T-helper 2 cell treated with Interferon-gamma antibody and Interleukin-4, amounts not matched to agents 5 μg/mL and 100 μg/mL, for 36 hours (primary cell): Measurements from ENCODE around the gene SCART1.
A peak's percentile ranks its signal among the peaks of the same experiment; 100 is the strongest.
"Not testable (repeated sequence)": the region's sequence is repeated elsewhere in the genome, so short reads cannot be mapped to it uniquely, and the experiment has no call there.

ENCODE experiments used
- DNase-seq: peaks from one replicate; pipeline ENCODE4 v3.0.0; 2021; ENCODE audit warnings: low spot score
- H3K27ac Mint-ChIP-seq: one replicate; pipeline ENCODE4 v1.8.0; 2021; ENCODE audit warnings: mild to moderate bottlenecking, mixed read lengths
- H3K27me3 Mint-ChIP-seq: one replicate; pipeline ENCODE4 v1.8.0; 2021; ENCODE audit warnings: low read depth, mixed read lengths
- H3K36me3 Mint-ChIP-seq: one replicate; pipeline ENCODE4 v1.8.0; 2021; ENCODE audit warnings: low read depth, mixed read lengths
- H3K4me1 Mint-ChIP-seq: one replicate; pipeline ENCODE4 v1.8.0; 2021; ENCODE audit warnings: low read depth, mixed read lengths
- H3K4me3 Mint-ChIP-seq: one replicate; pipeline ENCODE4 v1.8.0; 2022; ENCODE audit warnings: mild to moderate bottlenecking, moderate library complexity, mixed read lengths
- H3K9me3 Mint-ChIP-seq: one replicate; pipeline ENCODE4 v1.8.0; 2021; ENCODE audit warnings: mixed read lengths

Gene SCART1

GRCh38 chr10:133453516-133454203 is at the start of gene SCART1:
SCART1 (plus strand) TSS chr10:133453945; CDS start chr10:133453998, 53 bp downstream.
- peaks cover 2% of the 10 kb centered on the region for H3K27me3 Mint-ChIP-seq
- no peaks in the 10 kb centered on the region for H3K36me3 Mint-ChIP-seq
- peaks cover 9% of the 10 kb centered on the region for H3K9me3 Mint-ChIP-seq
- no peak within 1 kb of the TSS for H3K27ac Mint-ChIP-seq
- no peak for DNase-seq
- H3K4me1 Mint-ChIP-seq = no peaks in the 10 kb centered on the region
- H3K4me3 Mint-ChIP-seq = no peak within 1 kb of the TSS

- Mint-ChIP-seq H3K27ac (no peak overlapping the region), H3K27me3 (no peaks in the 10 kb centered on the region), H3K4me1 (peaks cover 36% of the 10 kb centered on the region)
Observed at GRCh38 chr10:133405272-133405671, 48.5 kb upstream of the SCART1 start.

DNA sequence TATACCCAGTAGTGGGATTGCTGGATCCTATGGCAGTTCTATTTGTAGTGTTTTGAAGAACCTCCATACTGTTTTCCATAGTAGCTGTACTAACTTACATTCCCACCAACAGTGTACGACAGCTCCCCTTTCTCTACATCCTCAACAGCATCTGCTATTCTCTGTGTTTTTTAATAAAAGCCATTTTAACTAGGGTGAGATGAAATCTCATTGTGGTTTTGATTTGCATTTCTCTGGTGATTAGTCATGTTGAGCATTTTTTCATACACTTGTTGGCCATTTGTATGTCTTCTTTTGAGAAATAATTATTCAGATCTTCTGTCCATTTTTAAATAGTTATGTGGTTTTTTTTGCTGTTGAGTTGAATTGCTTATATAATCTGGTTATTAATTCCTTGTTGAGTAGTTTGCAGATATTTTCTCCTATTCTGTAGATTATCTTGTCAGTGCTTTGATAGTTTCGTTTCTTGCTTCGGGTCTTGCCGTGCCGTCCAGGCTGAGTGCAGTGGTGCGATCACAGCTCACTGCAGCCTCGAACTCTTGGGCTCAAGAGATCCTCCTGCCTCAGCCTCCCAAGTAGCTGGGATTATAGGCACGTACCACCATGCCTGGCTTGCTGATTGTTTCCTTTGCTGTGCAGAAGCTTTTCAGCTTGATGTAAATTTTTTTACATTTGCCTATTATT is 47.8 kb upstream of the SCART1 start:
- peaks cover 32% of the 10 kb centered on the region for H3K4me1 Mint-ChIP-seq

More at GRCh38 chr10:133405272-133405671, 48.5 kb upstream of the SCART1 start:
- Mint-ChIP-seq H3K9me3 (peaks cover 23% of the 10 kb centered on the region), H3K36me3 (peaks cover 75% of the 10 kb centered on the region), H3K4me3 (no peak overlapping the region)
- no peak for DNase-seq

DNA sequence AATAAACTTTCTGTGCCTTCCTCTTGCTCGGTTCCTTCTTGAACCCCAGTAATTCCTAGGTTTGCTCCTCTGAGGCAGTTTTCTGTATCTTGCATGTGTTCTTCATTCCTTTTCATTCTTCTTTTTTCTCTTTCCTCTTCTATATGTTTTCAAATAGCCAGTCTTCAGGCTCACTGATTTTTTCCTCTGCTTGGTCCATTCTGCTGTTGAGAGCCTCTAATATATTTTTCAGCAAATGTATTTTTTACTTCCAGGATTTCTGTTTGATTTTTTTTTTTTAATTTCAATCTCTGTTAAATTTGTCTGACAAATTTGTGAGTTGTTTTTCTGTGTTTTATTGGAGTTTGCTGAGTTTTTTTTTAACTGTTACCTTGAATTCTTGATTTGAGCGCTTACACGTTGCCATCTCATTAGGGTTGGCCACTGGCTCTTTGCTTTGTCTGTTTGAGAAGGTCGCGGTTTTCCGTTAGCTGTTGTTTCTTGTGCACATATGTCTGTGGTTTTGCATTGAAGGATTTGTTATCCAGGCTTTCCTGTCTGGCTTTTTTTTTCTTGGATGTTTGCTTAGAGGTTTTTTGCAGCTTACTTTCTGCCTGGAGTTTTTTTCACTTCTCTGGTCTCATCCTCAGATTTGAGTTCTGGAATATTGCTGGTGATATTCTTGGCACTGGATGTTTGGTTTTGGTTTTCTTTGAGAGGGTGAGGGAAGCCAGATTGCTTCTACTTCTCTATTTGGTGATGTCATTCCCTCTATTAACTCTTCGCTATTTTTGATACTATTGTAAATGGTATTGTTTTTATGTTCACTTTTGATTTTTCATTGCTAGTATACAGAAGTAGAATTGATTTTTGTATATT is 42.0 kb upstream of the SCART1 start:
- Mint-ChIP-seq H3K27ac (no peak overlapping the region), H3K4me1 (peaks cover 6% of the 10 kb centered on the region), H3K36me3 (peaks cover 86% of the 10 kb centered on the region), H3K9me3 (peaks cover 62% of the 10 kb centered on the region), H3K27me3 (no peaks in the 10 kb centered on the region), H3K4me3 (no peak overlapping the region)
- DNase-seq = no peak

More for the DNA sequence above, 47.8 kb upstream of the SCART1 start:
- DNase-seq = no peak
- Mint-ChIP-seq H3K4me3 (no peak overlapping the region), H3K9me3 (peaks cover 31% of the 10 kb centered on the region), H3K36me3 (peaks cover 77% of the 10 kb centered on the region), H3K27me3 (no peaks in the 10 kb centered on the region), H3K27ac (peak overlapping the region; percentile 8)

DNA sequence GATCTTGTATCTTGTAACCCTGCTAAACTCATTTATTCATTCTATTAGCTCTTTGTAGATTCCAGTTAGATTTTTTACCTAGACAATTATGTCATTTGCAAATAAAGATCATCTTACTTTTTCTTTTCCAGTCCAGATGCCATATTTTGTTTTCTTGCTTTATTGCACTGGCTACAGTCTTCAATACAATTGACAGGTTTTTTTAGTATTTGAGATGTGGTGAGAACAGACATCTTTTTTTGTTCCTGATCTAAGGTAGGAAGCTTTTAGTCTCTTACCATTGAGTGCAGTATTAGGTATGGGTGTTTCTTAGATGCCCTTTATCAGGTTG is 41.4 kb upstream of the SCART1 start:
- Mint-ChIP-seq H3K27me3 (no peaks in the 10 kb centered on the region), H3K4me3 (no peak overlapping the region), H3K9me3 (peaks cover 62% of the 10 kb centered on the region), H3K27ac (no peak overlapping the region), H3K4me1 (peaks cover 3% of the 10 kb centered on the region), H3K36me3 (peaks cover 80% of the 10 kb centered on the region)
- DNase-seq = no peak

DNA sequence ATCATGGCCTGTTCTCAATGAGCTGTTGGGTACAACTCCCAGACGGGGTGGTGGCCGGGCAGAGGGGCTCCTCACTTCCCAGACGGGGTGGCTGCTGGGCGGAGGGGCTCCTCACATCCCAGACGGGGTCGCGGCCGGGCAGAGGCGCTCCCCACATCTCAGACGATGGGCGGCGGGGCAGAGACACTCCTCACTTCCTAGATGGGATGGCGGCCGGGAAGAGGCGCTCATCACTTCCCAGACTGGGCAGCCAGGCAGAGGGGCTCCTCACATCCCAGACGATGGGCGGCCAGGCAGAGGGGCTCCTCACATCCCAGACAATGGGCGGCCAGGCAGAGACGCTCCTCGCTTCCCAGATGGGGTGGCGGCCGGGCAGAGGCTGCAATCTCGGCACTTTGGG is 39.3 kb upstream of the SCART1 start:
- not testable (repeated sequence) for H3K4me1 Mint-ChIP-seq, H3K4me3 Mint-ChIP-seq, H3K27ac Mint-ChIP-seq

DNA sequence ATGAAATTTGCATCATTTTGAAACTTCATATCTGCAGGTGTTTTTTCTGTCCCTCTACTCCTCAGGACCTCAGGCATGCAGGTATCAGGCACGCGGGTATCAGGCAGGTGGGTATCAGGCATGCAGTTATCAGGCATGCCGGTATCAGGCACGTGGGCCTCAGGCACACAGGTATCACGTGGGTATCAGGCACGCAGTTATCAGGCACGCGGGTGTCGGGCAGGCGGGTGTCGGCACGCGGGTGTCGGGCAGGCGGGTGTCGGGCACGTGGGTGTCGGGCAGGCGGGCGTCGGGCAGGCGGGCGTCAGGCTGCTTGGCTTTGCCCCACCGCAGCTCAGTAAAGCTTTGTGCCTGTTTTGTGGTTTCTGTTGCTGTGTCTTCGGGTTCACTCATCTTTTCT is 38.0 kb upstream of the SCART1 start:
- Mint-ChIP-seq H3K4me3 (no peak overlapping the region), H3K4me1 (no peaks in the 10 kb centered on the region), H3K36me3 (peaks cover 53% of the 10 kb centered on the region), H3K27me3 (no peaks in the 10 kb centered on the region), H3K9me3 (peaks cover 34% of the 10 kb centered on the region), H3K27ac (no peak overlapping the region)
- no peak for DNase-seq

More for the DNA sequence above, 39.3 kb upstream of the SCART1 start:
- peaks cover 64% of the 10 kb centered on the region for H3K36me3 Mint-ChIP-seq
- not testable (repeated sequence) for H3K27me3 Mint-ChIP-seq, DNase-seq
- H3K9me3 Mint-ChIP-seq = peaks cover 45% of the 10 kb centered on the region

- Mint-ChIP-seq H3K27me3 (peaks cover 7% of the 10 kb centered on the region), H3K4me3 (no peak overlapping the region), H3K4me1 (no peaks in the 10 kb centered on the region), H3K36me3 (peaks cover 26% of the 10 kb centered on the region), H3K27ac (no peak overlapping the region), H3K9me3 (peaks cover 9% of the 10 kb centered on the region)
- no peak for DNase-seq
Observed at GRCh38 chr10:133418289-133418993, 35.3 kb upstream of the SCART1 start.

DNA sequence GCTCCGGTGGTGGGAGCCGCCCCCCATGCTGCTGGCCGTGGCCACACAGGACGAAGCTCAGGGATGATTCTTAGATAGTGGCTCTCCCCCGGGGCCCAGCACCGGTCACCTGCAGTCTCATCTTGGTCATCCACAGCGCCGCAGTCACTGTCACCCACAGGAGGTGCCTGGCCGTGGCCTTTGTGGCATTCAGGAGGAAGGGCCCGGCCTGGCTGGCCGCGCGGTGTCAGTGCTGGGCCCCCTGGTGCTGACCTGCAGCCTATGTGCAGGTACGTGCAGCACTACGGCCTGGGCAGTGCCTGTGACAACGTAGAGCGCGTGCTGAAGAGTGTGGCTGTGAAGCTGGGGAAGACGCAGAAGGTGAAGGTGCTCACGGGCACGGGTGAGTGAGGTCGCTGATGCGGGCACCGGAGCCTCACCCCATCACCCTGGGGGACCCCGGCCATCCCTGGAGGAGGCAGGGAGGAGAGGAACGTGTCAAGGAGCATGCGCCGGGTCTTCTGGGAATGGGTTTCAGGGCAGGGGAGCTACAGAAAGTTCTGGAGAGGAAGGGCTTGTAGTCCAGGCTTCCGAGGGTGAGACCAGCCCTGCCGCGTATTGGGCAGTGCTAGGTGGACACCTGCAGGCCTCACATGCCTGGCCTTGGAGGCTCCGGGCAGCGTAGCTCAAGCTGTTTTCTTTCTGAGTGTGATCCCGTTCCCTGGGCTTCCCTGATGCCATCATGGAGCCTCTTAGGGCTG is 34.4 kb upstream of the SCART1 start:
- Mint-ChIP-seq H3K27me3 (peaks cover 7% of the 10 kb centered on the region), H3K4me3 (no peak overlapping the region), H3K27ac (no peak overlapping the region), H3K4me1 (no peaks in the 10 kb centered on the region), H3K9me3 (peaks cover 6% of the 10 kb centered on the region), H3K36me3 (peaks cover 21% of the 10 kb centered on the region)
- DNase-seq = no peak

DNA sequence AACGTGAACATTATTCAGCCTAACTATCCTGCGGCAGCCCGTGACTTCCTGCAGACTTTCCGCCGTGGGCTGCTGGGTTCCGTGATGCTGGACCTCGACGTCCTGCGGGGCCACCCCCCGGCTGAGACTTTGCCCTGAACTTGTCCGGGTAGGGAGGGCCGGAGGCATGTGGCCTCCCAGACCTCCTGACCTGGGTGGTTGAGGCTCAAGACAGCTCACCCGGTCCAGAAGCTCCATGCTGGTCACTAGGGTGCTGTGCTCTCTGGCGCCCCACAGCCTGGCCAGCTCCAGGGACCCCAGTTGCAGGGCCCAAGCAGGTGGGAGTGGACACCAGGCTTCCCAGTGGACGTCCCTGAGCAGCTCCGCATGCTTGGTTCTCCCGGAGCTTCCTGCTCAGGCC is 33.7 kb upstream of the SCART1 start:
- no peak for DNase-seq
- no peak overlapping the region for H3K27ac Mint-ChIP-seq
- H3K36me3 Mint-ChIP-seq = peaks cover 14% of the 10 kb centered on the region
- H3K27me3 Mint-ChIP-seq = peaks cover 7% of the 10 kb centered on the region
- H3K4me1 Mint-ChIP-seq = no peaks in the 10 kb centered on the region
- H3K9me3 Mint-ChIP-seq = peaks cover 6% of the 10 kb centered on the region
- no peak overlapping the region for H3K4me3 Mint-ChIP-seq

- peaks cover 7% of the 10 kb centered on the region for H3K27me3 Mint-ChIP-seq
- H3K27ac Mint-ChIP-seq = no peak overlapping the region
- peaks cover under 1% of the 10 kb centered on the region for H3K9me3 Mint-ChIP-seq
- peaks cover 9% of the 10 kb centered on the region for H3K36me3 Mint-ChIP-seq
- H3K4me1 Mint-ChIP-seq = no peaks in the 10 kb centered on the region
- DNase-seq = no peak
- no peak overlapping the region for H3K4me3 Mint-ChIP-seq
Observed at GRCh38 chr10:133420579-133420978, 33.2 kb upstream of the SCART1 start.

DNA sequence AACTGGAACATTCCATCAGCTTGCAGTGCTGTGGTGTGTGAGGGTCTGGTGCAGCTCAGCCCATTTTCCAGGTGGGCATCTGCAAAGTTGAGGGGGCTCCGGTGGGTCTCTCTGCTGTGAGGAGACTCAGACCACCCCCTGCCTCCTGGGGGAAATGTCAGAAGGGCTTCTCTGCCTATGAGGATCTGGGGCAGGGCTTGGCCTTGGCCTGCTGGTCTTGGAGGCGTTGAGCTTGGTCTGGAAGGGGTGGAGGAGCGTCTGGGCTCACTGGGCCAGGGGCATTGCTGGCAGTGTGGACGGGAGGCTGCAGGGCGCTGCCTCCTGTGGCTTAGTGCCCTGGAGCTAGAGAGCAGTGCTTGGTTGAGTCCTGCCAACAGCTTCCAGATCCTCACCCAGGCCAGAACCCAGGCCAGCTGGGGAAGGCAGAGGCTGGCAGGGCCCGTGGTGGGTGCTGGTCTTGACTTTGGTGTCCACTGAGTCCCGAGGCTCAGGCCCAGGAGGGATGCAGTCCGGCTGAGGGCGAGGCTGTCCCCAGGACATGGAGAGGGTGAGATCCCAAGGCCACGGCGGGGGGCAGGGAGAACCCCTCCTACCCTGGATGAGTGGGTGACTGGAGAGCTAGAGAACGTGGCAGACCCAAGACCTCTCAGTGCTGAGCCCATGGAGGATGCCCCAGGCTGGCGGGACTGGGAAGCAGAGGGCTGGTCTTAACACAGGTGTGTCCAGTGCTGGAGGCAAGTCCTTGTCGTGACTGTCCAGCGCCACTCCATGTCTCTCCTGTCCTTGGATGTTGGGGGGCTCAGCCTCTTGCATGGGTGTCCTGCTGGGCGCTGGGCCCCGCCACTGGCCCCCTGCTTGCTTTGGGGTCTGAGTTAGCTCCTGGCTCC is 32.2 kb upstream of the SCART1 start:
- Mint-ChIP-seq H3K27ac (no peak overlapping the region), H3K4me1 (no peaks in the 10 kb centered on the region), H3K4me3 (no peak overlapping the region)

More for the DNA sequence above, 32.2 kb upstream of the SCART1 start:
- peaks cover 7% of the 10 kb centered on the region for H3K27me3 Mint-ChIP-seq
- no peak for DNase-seq
- no peaks in the 10 kb centered on the region for H3K9me3 Mint-ChIP-seq
- peaks cover 3% of the 10 kb centered on the region for H3K36me3 Mint-ChIP-seq
